GM19043 (cell line): ENCODE measurements around the gene CTSV.
"Not testable (repeated sequence)": the region's sequence is repeated elsewhere in the genome, so short reads cannot be mapped to it uniquely, and the experiment has no call there.

ENCODE experiments used
- ATAC-seq: cut with Tn5 transposase; IDR thresholded peaks from one replicate; pipeline ENCODE4 v1.9.1; 2021; ENCODE audit warnings: low read depth; ENCODE audit not compliant: unreplicated experiment

CTSV gene

GRCh38 chr9:97038611-97039513 is at the start of gene CTSV:
TSS of gene CTSV (minus strand) at chr9:97039142. CDS start at chr9:97038043, 1,099 bp downstream.
- ATAC-seq, result peak; percentile 97

DNA sequence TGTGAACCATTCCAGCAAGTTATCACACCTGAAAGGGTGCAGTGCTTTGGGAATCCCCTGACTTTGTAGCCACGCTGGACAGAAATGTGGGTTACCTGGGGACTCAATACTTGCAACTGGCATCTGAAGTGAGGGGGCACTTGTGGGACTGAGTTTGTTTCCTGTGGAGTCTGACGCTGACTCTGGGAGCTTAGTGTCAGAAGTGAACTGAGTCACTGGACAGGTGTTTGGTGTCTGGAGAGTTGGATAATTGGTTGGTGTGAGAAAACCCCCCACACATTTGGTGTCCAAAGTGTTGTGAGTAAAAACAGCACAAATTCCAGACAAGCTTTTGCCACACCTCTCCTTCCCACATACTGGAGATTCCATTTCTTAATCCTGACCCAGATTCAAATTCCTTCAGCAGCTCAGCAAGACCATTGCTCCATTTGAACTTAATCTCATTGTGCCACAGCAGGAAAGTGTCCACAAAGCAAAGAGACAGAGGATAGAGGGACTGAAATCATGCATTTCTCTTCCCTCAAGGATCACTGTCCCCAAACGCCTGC is 48.8 kb upstream of the CTSV start:
- not testable (repeated sequence) for ATAC-seq

DNA sequence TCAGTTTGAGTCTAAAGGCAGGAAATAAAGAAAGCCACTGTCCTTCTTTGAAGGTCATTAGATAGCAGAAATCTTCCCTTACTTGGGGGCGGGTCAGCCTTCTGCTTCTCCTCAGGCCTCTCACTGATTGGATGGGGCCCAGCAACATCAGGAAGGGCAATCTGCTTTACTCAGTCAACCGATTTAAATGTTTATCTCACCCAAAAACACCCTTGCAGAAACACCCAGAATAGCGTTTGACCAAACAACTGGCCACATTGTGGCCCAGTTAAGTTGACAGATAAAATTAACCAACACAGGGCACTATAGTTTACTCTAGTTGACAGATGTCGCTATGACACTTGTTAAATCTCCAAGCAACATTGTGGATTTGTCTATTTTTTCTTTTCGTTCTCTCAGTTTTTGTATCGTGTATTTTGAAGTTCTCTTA is 45.6 kb upstream of the CTSV start:
- ATAC-seq, result not testable (repeated sequence)

- no peak for ATAC-seq
Measured at GRCh38 chr9:97078362-97078761, 39.4 kb upstream of the CTSV start.

GRCh38 chr9:97077452-97078295 is 38.7 kb upstream of the CTSV start:
- ATAC-seq, result no peak

DNA sequence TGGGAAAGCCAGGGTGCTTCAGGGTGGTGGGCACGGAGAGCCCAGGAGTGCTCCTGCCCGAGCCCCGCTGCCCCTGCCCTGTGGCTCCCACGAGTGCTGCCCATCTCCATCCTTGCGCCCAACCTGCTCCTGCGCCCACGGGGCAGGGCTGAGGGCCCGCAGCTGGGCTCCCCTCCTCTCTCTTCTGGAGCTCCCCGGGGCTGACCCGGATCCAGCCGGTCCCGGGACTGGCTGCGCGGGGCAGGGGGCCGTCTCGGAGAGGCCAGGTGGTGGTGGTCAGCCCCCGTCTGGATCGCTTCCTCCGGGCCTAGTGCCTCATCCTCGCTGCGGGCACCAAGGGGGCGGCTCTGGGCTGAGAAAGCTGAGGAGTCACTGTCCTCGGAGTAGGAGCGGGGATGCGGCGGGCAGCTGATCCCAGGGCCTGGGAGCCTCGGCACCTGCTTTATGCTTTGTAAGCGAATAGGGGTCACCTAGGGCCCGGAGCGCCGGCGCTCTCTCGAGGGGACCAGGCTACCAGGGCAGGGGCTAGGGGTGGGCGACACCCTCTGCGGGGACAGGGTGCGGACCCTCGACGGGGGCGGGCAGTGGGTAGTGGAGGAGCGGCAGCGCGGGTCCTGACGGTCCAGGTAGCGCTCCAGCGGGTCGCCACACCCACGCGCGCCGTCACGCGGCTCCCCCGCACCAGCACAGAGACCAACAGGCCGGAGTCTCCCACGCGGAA is 37.9 kb upstream of the CTSV start:
- not testable (repeated sequence) for ATAC-seq

DNA sequence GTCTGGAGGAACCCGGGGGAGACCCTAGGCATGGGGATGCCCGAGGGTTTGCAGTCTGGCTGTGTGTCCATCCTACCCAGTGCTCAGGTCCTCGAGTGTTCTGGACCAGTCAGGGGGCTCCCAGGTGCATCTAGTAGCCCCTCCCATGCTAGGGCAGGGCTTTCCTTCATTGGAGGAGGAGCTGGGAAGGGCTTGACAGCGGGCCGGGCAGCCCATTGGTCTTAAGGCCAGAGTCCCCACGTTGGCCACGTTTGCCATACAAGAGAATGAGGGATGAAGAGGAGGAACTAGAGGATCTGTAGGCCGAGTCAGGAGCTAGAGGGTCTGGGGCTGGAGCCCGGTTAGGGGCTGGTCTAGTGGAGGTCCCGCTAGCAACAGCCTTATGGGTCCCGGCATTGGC is 37.3 kb upstream of the CTSV start:
- no peak for ATAC-seq

GRCh38 chr9:97075289-97075985 is 36.5 kb upstream of the CTSV start:
- ATAC-seq, result no peak

GRCh38 chr9:97073506-97073905 is 34.6 kb upstream of the CTSV start:
- no peak for ATAC-seq

- ATAC-seq, result no peak
Measured at GRCh38 chr9:97072285-97072776, 33.4 kb upstream of the CTSV start.

- not testable (repeated sequence) for ATAC-seq
Measured at GRCh38 chr9:97070325-97070724, 31.4 kb upstream of the CTSV start.

- ATAC-seq, result no peak
Measured at GRCh38 chr9:97067490-97067889, 28.5 kb upstream of the CTSV start.

DNA sequence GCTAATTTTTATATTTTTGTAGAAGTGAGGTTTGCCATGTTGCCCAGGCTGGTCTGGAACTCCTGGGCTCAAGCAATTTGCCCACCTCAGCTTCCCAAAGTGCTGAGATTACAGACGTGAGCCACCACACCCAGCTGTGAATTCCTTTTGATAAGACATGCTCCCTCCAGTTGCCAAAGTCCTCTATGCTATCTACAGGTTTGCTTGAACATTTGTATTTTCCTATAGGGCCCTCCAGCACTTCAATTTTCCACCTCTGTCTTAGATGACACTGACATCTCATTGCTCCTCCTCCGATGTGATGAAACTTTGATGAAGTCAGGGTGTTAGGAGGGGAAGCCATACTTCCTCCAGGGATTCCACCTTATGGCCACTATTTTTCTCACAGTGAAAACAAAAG is 25.2 kb upstream of the CTSV start:
- no peak for ATAC-seq

DNA sequence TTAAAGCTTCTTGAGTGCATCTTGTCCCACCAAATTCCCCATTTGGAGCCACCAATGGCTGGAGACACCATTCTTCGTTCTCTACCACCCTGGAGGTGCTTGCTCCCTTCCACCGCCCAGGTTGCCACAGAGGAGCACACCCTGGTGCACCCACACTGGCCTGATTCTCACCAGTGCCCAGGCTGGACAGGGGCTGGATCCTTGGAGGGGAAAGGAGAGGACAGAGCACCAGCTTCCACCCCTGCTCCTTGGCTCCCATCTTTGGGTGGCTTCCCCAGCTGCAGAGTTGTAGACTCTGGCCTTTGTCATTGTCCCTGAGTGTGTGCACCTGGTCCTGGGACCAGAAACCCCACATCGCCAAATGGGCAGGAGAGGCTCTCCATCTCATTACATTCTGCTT is 21.9 kb upstream of the CTSV start:
- no peak for ATAC-seq

GRCh38 chr9:97059626-97060025 is 20.7 kb upstream of the CTSV start:
- no peak for ATAC-seq

DNA sequence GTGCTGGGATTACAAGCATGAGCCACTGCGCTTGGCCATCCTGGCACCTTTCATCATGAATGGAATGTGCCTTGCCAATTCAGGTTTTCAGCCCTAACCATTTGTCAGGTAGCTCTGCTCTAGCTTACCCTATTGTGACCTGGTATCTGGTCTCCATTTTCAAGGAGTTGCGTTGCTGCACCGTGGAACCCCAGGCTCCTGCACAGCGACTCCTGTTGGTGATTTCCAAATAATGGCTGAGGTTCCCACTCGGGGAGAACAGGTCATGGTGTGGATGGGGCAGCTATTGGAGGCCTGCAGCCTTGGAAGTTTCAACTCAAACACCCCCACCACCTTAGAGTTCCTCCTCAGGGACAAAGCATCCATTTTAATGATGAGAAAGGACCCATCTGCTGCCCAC is 18.7 kb upstream of the CTSV start:
- ATAC-seq, result no peak

GRCh38 chr9:97055891-97056290 is 16.9 kb upstream of the CTSV start:
- ATAC-seq, result not testable (repeated sequence)

DNA sequence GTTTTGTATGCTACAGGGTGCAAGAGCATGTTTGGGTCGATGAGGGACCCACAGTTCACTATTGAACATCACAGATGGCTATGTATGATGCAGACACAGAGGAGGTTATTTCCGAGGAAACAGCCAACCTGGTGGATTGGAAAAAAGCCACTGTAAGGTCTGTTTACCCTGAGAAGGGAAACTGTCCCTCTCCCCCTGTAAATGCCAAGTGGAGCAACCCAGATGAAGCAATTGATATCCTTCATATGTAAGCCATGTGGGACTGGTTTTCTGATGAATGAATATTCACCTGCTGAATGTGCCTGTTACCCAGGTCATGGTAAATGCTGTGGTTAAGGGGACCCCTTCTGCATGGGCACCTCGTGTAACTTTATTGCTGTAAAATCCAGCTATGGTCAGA is 14.8 kb upstream of the CTSV start:
- no peak for ATAC-seq

DNA sequence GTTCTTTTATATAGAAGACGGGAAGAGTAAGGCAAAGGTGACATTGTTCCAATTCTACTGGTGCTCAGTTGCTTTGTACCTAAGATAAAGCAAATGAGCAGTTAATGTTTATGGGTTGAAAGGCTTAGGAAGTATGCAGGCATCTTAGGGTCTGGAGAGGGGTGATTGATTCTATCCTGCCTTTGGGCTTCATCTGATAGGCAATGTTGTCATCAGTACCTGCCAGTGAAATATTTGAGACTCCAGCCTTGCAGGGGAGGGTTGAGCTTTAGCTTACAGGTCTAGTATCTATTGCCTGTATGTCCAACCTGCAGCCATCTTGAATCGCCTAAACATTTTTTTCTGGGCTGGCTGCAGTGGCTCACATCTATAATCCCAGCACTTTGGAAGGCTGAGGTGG is 13.8 kb upstream of the CTSV start:
- no peak for ATAC-seq

DNA sequence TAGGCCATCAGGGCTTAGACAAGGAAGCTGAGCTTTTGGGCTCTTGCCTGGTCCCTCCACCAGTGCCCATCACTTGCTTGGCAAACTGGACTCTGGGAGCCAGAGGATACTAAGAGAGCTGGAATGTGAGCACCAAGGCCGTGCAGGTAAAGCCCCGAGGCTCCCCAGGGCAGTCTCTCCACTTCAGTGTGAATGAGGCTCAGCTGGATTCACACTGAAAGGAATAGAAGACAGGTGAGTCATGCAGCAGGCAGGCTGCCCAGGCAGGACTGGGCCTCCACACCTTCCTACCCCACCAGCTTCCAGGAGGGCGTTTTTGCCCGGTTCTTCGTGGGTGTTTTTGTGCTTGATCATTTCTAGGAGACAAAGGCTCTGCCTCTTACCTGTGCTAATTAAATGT is 7.3 kb upstream of the CTSV start:
- no peak for ATAC-seq
